Tibial nerve (tissue), 3 donors: ENCODE results near the gene KIR3DL1.
"Not testable (repeated sequence)": the region's sequence is repeated elsewhere in the genome, so short reads cannot be mapped to it uniquely, and the experiment has no call there.

Experiments
- CTCF ChIP-seq, 5 experiments: fragments of 200-600 bp in 3 of 5; fragments of 450-650 bp in 2 of 5; sonication (generic) in 3 of 5; IDR thresholded peaks; one replicate each; pipeline ENCODE4 v1.5.1; 2016 to 2019; ENCODE audit warnings: antibody characterized with exemption in 5 of 5, mild to moderate bottlenecking in 3 of 5, moderate library complexity in 2 of 5
- POLR2A ChIP-seq, 2 donors: fragments of 450-650 bp; IDR thresholded peaks; one replicate each; pipeline ENCODE4 v1.6.1; 2017; ENCODE audit warnings: antibody characterized with exemption in 2 of 2, mild to moderate bottlenecking in 2 of 2, moderate library complexity in 2 of 2

DNA sequence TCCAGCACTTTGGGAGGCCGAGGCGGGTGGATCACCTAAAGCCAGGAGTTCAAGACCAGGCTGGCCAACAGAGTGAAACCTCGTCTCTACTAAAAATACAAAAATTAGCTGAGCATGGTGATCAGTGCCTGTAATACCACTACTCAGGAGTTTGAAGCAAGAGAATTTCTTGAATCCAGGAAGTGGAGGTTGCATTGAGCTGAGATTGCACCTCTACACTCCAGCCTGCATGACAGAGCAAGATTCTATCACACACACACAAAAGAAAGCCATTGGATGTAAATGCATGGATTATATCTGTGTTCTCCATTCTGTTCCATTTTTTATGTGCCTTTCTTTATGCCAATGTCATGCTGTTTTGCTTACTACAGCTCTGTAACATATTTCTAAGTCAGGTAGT is 42.2 kb downstream of the KIR3DL1 start:
- not testable (repeated sequence) for TF ChIP-seq CTCF, POLR2A (IDR thresholded peaks at IDR 0.05)
